Neutrophil (primary cell): Measurements from ENCODE around the gene NDUFA9.

ENCODE experiments used
- H3K27ac ChIP-seq: fragments of 200-600 bp; sonication (generic); 2 replicates; pipeline ENCODE4 v1.5.1; 2016; ENCODE audit warnings: mild to moderate bottlenecking, moderate library complexity
- H3K27me3 ChIP-seq: fragments of 200-600 bp; sonication (generic); 2 replicates; pipeline ENCODE4 v1.6.0; 2016; ENCODE audit warnings: mild to moderate bottlenecking
- H3K36me3 ChIP-seq: fragments of 200-600 bp; sonication (generic); 2 replicates; pipeline ENCODE4 v1.5.1; 2017
- H3K4me1 ChIP-seq, 2 experiments: fragments of 200-600 bp in 1 of 2; sonication (generic) in 1 of 2; 1 replicate in 1 of 2; 2 replicates in 1 of 2; pipeline versions ENCODE4 v1.5.1 to v1.6.1; 2013 to 2016; ENCODE audit warnings: low read depth in 1 of 2, low read length in 1 of 2, mild to moderate bottlenecking in 1 of 2, moderate library complexity in 1 of 2; ENCODE audit not compliant: control insufficient read depth in 1 of 2, insufficient read depth in 1 of 2
- H3K4me3 ChIP-seq, 2 experiments: fragments of 200-600 bp in 1 of 2; sonication (generic) in 1 of 2; 1 replicate in 1 of 2; 2 replicates in 1 of 2; pipeline ENCODE4 v1.5.1; 2013 to 2016; ENCODE audit warnings: low read depth in 1 of 2, low read length in 1 of 2, mild to moderate bottlenecking in 1 of 2, moderate library complexity in 1 of 2
- H3K9me3 ChIP-seq: fragments of 200-600 bp; sonication (generic); 2 replicates; pipeline ENCODE4 v1.5.1; 2016
- TF ChIP-seq, protein P1 (sequence below): fragments of 200-600 bp; sonication (generic); IDR thresholded peaks from 2 replicates; pipeline ENCODE4 v1.5.1; 2016; ENCODE audit warnings: antibody characterized with exemption

NDUFA9 gene

DNA sequence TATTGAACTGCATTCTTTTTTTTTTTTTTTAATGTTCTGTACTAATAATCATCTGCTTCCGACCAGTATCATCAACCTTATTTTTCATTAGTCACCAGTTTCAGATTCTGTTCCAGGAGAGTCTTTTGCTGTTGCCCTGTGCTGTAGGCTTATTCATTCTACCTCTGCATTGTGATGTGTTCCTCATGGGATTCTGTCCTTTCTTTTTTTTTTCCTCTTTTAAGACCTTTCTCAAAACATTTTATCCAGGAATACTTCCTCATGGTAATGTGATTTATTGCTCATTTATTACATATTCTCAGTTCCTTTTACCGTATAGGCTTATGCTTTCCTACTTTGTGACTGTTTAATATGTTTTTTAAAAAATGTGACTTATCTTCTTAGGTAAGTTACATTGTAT lies 4.8 kb downstream of the NDUFA9 start:
- Histone ChIP-seq H3K4me3 (no peak overlapping the region), H3K36me3 (peaks cover 45% of the 10 kb centered on the region), H3K4me1 (peaks cover 15 to 21% of the 10 kb centered on the region in 2 experiments), H3K9me3 (no peaks in the 10 kb centered on the region), H3K27me3 (no peaks in the 10 kb centered on the region), H3K27ac (no peak overlapping the region)
- TF ChIP-seq, protein P1, sequence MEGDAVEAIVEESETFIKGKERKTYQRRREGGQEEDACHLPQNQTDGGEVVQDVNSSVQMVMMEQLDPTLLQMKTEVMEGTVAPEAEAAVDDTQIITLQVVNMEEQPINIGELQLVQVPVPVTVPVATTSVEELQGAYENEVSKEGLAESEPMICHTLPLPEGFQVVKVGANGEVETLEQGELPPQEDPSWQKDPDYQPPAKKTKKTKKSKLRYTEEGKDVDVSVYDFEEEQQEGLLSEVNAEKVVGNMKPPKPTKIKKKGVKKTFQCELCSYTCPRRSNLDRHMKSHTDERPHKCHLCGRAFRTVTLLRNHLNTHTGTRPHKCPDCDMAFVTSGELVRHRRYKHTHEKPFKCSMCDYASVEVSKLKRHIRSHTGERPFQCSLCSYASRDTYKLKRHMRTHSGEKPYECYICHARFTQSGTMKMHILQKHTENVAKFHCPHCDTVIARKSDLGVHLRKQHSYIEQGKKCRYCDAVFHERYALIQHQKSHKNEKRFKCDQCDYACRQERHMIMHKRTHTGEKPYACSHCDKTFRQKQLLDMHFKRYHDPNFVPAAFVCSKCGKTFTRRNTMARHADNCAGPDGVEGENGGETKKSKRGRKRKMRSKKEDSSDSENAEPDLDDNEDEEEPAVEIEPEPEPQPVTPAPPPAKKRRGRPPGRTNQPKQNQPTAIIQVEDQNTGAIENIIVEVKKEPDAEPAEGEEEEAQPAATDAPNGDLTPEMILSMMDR, result no peak

DNA sequence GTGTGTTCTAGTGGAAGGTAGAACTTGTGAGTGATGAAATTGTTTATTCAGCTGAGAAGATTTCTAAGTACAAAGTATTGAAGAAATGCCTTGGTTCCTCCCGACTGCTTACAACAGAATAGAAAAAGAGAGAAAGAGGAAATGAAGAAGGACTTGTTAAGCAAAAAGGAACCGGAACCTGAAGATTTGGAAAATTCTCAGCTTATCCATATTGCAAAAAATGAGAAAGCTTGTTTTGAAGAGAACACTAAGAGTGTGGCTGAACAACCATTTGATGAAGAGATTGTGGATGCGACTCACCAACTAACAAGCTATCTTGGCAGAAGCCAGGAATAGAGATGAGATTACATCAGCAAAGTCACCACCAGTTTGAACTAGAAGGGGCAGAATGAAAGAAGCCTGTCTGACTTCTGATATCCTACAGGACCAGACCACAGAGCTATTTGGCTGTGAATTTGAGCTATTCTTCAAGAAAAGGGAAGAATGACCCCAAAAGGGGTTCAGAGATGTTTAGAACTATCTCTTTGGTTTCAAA lies 15.1 kb downstream of the NDUFA9 start:
- no peaks in the 10 kb centered on the region for H3K27me3 ChIP-seq
- peak overlapping the region; percentile 70 for H3K27ac ChIP-seq
- TF ChIP-seq, protein P1, result no peak
- peaks cover 28 to 33% of the 10 kb centered on the region in 2 experiments for H3K4me1 ChIP-seq
- H3K4me3 ChIP-seq, result peak overlapping the region; percentile 3 to 15
- peaks cover 51% of the 10 kb centered on the region for H3K36me3 ChIP-seq
- no peaks in the 10 kb centered on the region for H3K9me3 ChIP-seq

DNA sequence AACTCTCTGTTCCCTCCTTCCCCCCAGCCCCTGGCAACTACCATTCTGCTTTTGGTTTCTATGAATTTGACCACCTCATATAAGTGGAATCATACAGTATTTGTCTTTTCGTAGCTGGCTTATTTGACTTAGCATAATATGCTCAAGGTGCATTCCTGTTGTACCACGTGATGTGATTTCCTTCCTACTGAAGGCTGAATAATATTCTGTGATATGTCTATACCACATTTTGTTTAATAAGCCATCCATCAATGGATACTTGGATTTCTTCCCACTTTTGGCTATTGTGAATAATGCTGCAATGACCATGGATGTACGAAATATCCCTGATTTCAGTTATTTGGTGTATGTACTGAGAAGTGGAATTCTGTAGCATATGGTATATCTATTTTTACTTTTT lies 16.3 kb downstream of the NDUFA9 start:
- Histone ChIP-seq H3K4me3 (no peak overlapping the region), H3K9me3 (no peaks in the 10 kb centered on the region), H3K4me1 (peaks cover 28 to 33% of the 10 kb centered on the region in 2 experiments), H3K27ac (no peak overlapping the region), H3K27me3 (no peaks in the 10 kb centered on the region), H3K36me3 (peaks cover 51% of the 10 kb centered on the region)
- TF ChIP-seq, protein P1, result no peak

DNA sequence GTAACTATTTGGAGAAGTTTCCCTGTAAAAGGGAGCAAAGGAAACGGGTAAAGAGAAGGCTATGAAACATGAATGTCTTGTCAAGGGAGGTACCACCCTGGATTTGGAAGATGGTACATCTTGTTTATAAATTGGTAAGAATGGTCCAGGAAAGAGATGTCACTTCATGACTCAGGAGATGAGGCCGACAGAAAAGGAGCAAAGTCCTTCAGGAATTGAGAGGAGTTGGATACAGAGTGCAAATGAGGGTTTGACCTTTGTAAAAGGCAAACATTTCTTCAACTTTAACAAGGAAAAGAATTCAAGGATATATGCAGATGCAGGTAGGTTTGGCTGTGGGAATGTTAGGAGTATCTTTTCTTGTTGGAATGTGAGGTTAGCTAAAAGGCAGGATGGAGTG lies 30.8 kb downstream of the NDUFA9 start:
- TF ChIP-seq, protein P1, result no peak
- H3K4me3 ChIP-seq, result no peak overlapping the region
- H3K27me3 ChIP-seq, result no peaks in the 10 kb centered on the region
- H3K4me1 ChIP-seq, result no peaks in the 10 kb centered on the region
- H3K36me3 ChIP-seq, result peaks cover 25% of the 10 kb centered on the region
- H3K27ac ChIP-seq, result no peak overlapping the region
- H3K9me3 ChIP-seq, result no peaks in the 10 kb centered on the region

DNA sequence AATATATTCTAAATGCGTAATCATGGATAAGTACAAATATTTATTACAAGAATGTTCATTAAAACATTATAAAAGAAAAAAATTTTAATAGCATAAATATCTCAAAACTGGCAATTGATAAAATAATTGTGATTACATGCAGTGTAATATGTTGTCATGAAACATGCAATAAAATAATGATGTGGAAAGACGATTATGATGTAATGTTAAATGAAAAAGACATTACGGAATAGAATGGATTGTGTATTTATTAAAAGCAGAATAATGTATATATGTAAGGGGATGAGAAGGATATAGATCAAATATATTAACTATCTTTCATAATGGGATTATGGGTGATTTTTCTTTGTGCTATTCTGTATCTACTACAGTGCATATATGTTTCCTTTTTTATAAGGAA lies 32.8 kb downstream of the NDUFA9 start:
- H3K36me3 ChIP-seq, result peaks cover 45% of the 10 kb centered on the region
- H3K27me3 ChIP-seq, result no peaks in the 10 kb centered on the region
- H3K4me1 ChIP-seq, result no peaks in the 10 kb centered on the region
- TF ChIP-seq, protein P1, result no peak
- H3K9me3 ChIP-seq, result no peaks in the 10 kb centered on the region
- H3K27ac ChIP-seq, result no peak overlapping the region
- no peak overlapping the region for H3K4me3 ChIP-seq

DNA sequence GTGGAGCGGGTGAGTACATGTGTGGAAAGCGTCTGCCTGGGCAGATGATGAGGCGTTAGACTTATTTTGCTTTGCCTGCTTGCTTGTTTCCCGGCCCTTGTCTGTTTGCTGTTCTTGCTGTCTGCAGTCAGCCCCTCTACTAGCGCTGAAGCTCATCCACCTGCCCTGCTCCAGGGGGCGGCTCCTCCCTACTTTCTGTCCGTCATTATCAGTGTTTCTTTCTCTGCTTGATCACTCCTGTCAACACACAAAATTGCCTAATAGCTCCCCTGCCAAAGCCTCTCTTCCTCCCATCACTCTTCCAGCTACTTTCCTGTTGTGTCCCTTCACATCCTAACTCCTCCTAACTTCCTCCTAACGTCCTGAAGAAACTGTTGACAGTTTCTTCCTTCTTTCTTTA lies 36.4 kb downstream of the NDUFA9 start:
- H3K27ac ChIP-seq, result no peak overlapping the region
- H3K4me1 ChIP-seq, result no peaks in the 10 kb centered on the region
- no peak overlapping the region for H3K4me3 ChIP-seq
- TF ChIP-seq, protein P1, result no peak
- peaks cover 76% of the 10 kb centered on the region for H3K36me3 ChIP-seq
- H3K27me3 ChIP-seq, result no peaks in the 10 kb centered on the region
- H3K9me3 ChIP-seq, result no peaks in the 10 kb centered on the region
